Stimulated activated CD4-positive, alpha-beta T cell treated with anti-CD3 and anti-CD28 coated beads, Interleukin-15, amount 100 ng/mL, for 48 hours (primary cell): ENCODE data around the gene MRPL10.

Experiments used
- DNase-seq, 2 donors: peaks; one replicate each; pipeline ENCODE4 v3.0.0-alpha.2; 2020; ENCODE audit warnings: low read depth in 2 of 2

The MRPL10 gene

GRCh38 chr17:47857551-47858455 lies 26.5 kb upstream of the MRPL10 start:
- DNase-seq = no peak

GRCh38 chr17:47856830-47857229 lies 25.5 kb upstream of the MRPL10 start:
- no peak for DNase-seq

GRCh38 chr17:47855737-47856136 lies 24.4 kb upstream of the MRPL10 start:
- no peak for DNase-seq

DNA sequence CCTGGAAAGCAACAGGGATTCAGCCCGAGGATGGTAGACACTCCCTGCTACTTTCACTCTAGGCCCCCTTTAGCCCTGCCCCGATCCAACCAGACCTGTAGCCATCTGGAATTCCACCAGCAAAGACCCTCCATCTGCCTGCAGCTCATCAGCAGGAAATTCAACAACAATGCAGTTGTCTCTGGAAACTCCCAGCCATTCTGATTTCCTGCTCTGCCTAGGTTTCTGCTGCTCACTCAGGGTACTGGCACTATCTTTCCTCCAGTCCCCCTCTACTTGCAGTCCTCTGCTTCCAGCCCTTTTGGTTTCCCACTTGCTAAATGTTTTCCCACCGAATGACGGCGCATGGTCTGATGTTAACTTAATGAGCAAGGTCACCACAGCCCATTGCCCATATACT lies 22.3 kb upstream of the MRPL10 start:
- DNase-seq = no peak

GRCh38 chr17:47852113-47852949 lies 21.0 kb upstream of the MRPL10 start:
- no peak for DNase-seq

- no peak for DNase-seq
Measured at GRCh38 chr17:47851764-47852112, 20.4 kb upstream of the MRPL10 start.

DNA sequence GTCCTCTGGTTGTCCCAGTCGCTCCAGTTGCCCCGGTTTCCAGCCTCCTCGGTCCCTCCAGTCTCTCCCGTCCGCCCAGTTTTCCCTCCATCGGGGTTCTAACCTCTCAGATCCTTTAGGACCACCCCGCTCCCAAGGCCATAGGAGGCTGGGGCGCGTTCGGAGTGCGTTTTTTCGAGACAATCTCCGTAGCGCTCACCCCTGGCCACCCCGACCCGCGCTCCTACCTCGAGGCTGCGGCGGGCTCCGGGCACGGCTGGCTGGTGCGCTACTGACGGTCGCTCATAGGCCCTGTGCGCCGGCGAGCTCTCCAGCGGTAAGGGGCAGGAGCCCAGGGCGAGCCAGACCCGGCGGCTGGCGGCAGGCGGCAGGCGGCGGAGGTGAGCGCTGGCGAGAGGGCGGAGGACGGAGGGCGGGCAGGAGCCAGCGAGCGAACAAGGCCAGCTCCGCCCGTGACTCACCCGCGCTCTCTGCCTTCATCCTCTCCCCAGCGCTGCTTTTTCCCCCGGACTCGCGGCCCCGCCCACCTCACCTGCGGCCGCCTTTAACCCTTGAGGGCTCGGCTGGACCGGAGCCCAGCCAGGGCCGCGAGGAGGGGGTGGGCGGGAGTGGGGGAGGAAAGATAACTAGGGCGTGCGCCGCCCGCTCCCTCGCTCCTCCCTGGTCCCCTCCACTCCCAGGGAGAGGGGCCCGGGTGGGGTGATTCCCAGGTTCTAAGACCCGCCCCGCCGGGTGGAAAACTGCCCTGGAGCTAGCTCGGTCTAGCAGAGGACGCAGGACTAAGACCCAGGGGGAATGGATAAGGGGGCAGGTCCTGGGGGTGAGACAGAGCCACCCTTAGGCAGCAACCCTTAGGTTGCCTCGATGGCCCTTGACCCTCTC lies 19.6 kb upstream of the MRPL10 start, which contains the start of gene SP6:
SP6 (minus strand) TSS at position 472 of the 882 bp plus-strand sequence. CDS start 2,734 bp downstream, outside the sequence.
- peak; percentile 30 to 57 for DNase-seq

DNA sequence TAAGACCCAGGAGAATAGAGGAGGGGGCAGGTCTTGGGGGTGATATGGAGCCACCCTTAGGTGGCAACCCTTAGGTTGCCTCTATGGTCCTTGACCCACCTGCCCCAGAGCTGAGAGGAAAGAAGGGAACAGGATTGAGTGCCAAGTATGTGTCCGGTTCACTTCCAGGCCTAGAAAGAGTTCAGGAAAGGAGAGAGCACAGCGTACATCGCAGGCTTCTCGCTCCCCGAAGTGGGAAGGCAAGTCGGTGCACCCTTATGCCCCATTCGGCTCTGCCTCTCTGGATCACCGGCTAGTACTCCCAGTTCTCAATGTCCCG lies 19.0 kb upstream of the MRPL10 start:
- no peak for DNase-seq

DNA sequence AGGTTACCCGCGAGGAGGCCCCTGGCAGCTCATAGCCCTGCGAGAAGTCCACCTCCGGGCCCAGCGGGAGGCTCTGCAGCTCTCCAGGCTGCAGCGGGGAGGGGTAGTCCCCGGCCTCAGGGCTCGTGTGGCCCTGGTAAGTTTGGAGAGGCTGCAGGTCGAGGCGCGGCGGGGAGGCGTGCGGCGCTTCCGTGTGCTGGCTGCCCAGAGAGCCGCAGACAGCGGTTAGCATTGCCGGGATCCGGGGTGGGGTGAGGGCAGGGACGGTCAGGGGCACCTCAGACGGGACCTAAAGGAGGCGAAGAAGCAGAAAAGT lies 16.8 kb upstream of the MRPL10 start:
- no peak for DNase-seq

DNA sequence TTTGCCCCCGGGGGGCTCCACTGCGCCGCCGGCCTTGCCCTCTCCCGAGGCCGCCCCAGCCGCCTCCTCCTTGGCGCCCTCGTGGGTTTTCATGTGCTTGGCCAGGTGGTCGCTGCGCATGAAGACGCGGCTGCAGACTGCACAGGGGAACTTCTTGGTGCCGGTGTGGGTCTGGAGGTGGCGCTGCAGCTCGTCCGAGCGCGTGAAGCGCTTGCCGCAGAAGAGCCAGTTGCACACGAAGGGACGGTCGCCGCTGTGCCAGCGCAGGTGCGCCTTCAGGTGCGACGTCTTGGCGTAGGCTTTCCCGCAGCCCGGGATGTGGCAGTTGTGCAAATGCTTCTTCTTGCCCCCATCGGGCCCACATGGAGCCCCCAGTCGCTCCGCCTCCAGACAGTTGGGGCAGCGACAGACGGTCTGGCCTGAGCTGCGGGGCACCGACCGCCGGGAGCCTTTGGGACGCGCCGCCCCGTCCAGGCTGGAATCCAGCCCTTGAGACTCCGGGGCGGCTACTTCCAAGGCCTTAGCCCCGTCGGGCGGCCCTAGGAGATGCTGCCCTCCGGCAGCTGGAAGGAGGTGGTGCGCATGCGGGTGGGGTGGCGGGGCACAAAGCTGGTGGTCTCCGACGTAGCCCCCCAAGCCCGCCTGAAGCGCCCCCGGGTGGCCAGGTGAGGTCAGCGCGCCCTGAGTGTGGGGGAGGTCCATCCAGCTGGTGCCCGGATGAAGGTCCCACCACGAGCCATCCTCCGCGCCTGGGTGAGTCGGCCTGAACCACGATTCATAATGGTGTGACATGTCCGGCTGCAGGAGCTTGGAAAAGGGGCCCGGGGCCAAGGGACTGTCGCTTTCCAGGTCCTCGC lies 16.2 kb upstream of the MRPL10 start:
- peak in 1 of 2 donors; percentile 25 for DNase-seq

GRCh38 chr17:47846716-47847340 lies 15.5 kb upstream of the MRPL10 start:
- DNase-seq = no peak

DNA sequence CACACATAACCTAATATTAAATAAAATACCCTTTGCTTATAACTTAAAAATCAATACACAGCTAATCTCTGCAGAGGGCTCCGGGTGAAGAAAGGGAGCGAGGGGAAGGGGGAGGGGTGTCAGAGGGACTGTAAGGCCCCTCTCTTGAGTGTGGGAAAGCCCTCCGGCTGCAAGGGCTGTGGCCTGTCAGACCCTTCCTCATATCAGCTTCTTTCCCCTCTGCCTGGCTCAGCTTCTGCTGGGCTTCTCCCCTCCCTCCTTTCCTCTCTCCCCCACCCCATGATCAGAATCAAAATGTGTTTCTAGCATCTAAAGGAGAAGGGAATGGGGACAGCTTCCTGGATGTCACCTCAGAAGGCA lies 14.4 kb upstream of the MRPL10 start:
- DNase-seq = no peak

- no peak for DNase-seq
Measured at GRCh38 chr17:47844814-47845715, 13.7 kb upstream of the MRPL10 start.

DNA sequence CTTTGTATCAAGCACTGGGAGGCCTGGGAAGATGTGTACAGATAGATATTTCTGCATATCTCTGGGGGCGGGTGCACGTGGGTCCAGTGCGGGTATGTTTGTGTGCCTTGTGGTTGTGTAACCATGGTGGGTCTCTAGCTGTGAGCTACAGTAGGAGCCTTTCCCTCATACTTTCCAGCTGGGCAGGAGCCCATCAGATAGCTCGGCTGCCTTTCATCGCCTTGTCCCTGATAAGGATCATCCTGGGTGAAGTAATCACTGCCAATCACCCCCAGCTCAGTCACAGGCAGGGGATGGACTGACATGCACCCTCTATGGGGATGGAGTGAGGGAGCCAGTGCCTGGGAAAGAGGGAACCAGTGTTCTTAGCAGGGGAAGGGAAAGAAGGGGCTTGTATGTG lies 12.9 kb upstream of the MRPL10 start:
- DNase-seq = no peak

- DNase-seq = no peak
Measured at GRCh38 chr17:47843391-47843730, 12.0 kb upstream of the MRPL10 start.

GRCh38 chr17:47841488-47842291 lies 10.3 kb upstream of the MRPL10 start:
- no peak for DNase-seq

DNA sequence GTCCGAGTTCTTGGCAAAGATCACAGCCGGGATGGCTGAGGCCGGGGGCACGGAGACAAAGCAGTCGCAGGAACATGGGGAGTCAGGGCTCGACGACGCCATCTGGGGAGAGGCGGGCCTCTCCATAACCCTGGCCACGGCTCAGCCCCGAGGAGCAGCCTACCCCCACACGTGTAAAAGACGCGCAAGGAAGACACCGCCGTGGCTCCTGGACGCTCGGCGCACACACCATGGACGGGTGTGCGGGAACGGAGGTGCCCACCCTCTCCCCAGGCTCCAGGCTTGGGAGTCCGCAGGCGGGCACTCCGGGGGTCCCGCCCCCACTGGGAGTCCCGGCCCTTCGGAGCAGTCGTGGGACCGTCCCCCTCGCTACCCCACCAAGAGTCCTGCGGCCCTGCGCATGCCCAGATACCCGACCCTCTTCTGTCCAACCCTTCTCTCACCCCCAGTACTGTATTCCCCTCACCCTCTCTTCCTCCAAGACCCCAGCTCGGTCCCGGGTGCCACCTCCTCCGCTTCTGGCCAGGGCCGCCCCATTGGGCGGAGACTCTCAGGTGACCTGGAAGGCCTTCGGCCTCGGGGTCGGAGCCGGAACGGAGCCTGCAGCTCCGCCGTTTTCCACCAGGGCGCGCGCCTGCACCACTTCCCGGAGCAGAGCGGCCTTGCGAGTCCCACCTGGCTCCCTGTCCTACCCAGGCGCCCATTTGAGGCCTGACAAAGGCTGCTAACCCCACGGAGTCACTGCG lies 9.6 kb upstream of the MRPL10 start, which contains the start of gene SCRN2:
SCRN2 (minus strand) TSS at position 532 of the 746 bp plus-strand sequence; CDS start at position 102, 430 bp downstream.
- DNase-seq = peak; percentile 76 to 87
